SJCRH30 (cell line): Measurements from ENCODE around the gene SLCO3A1. TPM values are rescaled to one million over a fixed set of nuclear protein-coding genes. Genes with fewer than 3 reads are reported as not detected.

Experiments used
- DNase-seq, 2 experiments: peaks; one replicate each; pipeline ENCODE4 v3.0.0-alpha.2; 2015 to 2020
- H3K27ac ChIP-seq: fragments of 250-450 bp; sonication (Bioruptor Pico); 2 replicates; pipeline ENCODE4 v1.5.1; 2020; ENCODE audit warnings: mild to moderate bottlenecking, moderate library complexity
- H3K27me3 ChIP-seq: fragments of 250-450 bp; sonication (Bioruptor Pico); 2 replicates; pipeline ENCODE4 v1.5.1; 2020; ENCODE audit warnings: mild to moderate bottlenecking, moderate library complexity
- H3K36me3 ChIP-seq: fragments of 250-450 bp; sonication (Bioruptor Pico); 2 replicates; pipeline ENCODE4 v1.5.1; 2020; ENCODE audit warnings: mild to moderate bottlenecking, moderate library complexity
- H3K4me1 ChIP-seq: fragments of 250-450 bp; sonication (Bioruptor Pico); 2 replicates; pipeline ENCODE4 v1.5.1; 2020; ENCODE audit warnings: mild to moderate bottlenecking, moderate library complexity
- H3K4me3 ChIP-seq: fragments of 250-450 bp; sonication (Bioruptor Pico); 2 replicates; pipeline ENCODE4 v1.5.1; 2020; ENCODE audit warnings: mild to moderate bottlenecking, moderate library complexity
- H3K9me3 ChIP-seq: fragments of 250-450 bp; sonication (Bioruptor Pico); replicated peaks from 2 replicates; pipeline ENCODE4 v1.5.1; 2020; ENCODE audit warnings: mild to moderate bottlenecking, moderate library complexity
- total RNA-seq: library from RNA; depleted of rRNA; stranded (reverse); fragments of >200 nt; shearing (Covaris generic); gene quantifications from 2 replicates; pipeline ENCODE4 v1.2.3, GENCODE V29; 2014

Gene SLCO3A1
- total RNA-seq, 1 experiment from 2014 or later = 4.3 TPM

- Histone ChIP-seq H3K36me3 (no peaks in the 10 kb centered on the region), H3K27me3 (no peaks in the 10 kb centered on the region), H3K4me3 (no peak overlapping the region), H3K4me1 (no peaks in the 10 kb centered on the region), H3K27ac (no peak overlapping the region), H3K9me3 (no peaks in the 10 kb centered on the region)
- DNase-seq = no peak
Measured at GRCh38 chr15:92157666-92158298, 304.3 kb downstream of the SLCO3A1 start.

GRCh38 chr15:92158426-92158825, 304.9 kb downstream of the SLCO3A1 start:
- DNase-seq = no peak
- Histone ChIP-seq H3K4me3 (no peak overlapping the region), H3K27ac (no peak overlapping the region), H3K4me1 (no peaks in the 10 kb centered on the region), H3K27me3 (no peaks in the 10 kb centered on the region), H3K36me3 (no peaks in the 10 kb centered on the region), H3K9me3 (no peaks in the 10 kb centered on the region)

- DNase-seq = no peak
- Histone ChIP-seq H3K36me3 (no peaks in the 10 kb centered on the region), H3K4me3 (no peak overlapping the region), H3K27ac (no peak overlapping the region), H3K27me3 (no peaks in the 10 kb centered on the region), H3K9me3 (no peaks in the 10 kb centered on the region), H3K4me1 (no peaks in the 10 kb centered on the region)
Measured at GRCh38 chr15:92159481-92159880, 306.0 kb downstream of the SLCO3A1 start.

GRCh38 chr15:92159906-92160841, 306.7 kb downstream of the SLCO3A1 start:
- H3K36me3 ChIP-seq = no peaks in the 10 kb centered on the region
- H3K9me3 ChIP-seq = no peaks in the 10 kb centered on the region
- no peak for DNase-seq
- no peaks in the 10 kb centered on the region for H3K4me1 ChIP-seq
- H3K27me3 ChIP-seq = no peaks in the 10 kb centered on the region
- H3K4me3 ChIP-seq = no peak overlapping the region
- H3K27ac ChIP-seq = no peak overlapping the region

GRCh38 chr15:92161039-92161670, 307.6 kb downstream of the SLCO3A1 start:
- Histone ChIP-seq H3K27ac (no peak overlapping the region), H3K27me3 (no peaks in the 10 kb centered on the region)

GRCh38 chr15:92162657-92163056, 309.1 kb downstream of the SLCO3A1 start:
- no peaks in the 10 kb centered on the region for H3K4me1 ChIP-seq
- H3K36me3 ChIP-seq = no peaks in the 10 kb centered on the region
- no peak for DNase-seq
- no peaks in the 10 kb centered on the region for H3K27me3 ChIP-seq
- H3K4me3 ChIP-seq = no peak overlapping the region
- no peaks in the 10 kb centered on the region for H3K9me3 ChIP-seq
- no peak overlapping the region for H3K27ac ChIP-seq

More at GRCh38 chr15:92161039-92161670, 307.6 kb downstream of the SLCO3A1 start:
- no peaks in the 10 kb centered on the region for H3K9me3 ChIP-seq
- no peaks in the 10 kb centered on the region for H3K4me1 ChIP-seq
- no peak overlapping the region for H3K4me3 ChIP-seq
- no peak for DNase-seq
- H3K36me3 ChIP-seq = no peaks in the 10 kb centered on the region

GRCh38 chr15:92163641-92164040, 310.1 kb downstream of the SLCO3A1 start:
- no peaks in the 10 kb centered on the region for H3K9me3 ChIP-seq
- no peak overlapping the region for H3K27ac ChIP-seq
- DNase-seq = no peak
- H3K4me1 ChIP-seq = no peaks in the 10 kb centered on the region
- no peaks in the 10 kb centered on the region for H3K36me3 ChIP-seq
- H3K4me3 ChIP-seq = no peak overlapping the region
- H3K27me3 ChIP-seq = no peaks in the 10 kb centered on the region

GRCh38 chr15:92164327-92165000, 311.0 kb downstream of the SLCO3A1 start:
- H3K27me3 ChIP-seq = no peaks in the 10 kb centered on the region
- DNase-seq = no peak
- no peak overlapping the region for H3K4me3 ChIP-seq
- H3K4me1 ChIP-seq = no peaks in the 10 kb centered on the region
- H3K27ac ChIP-seq = no peak overlapping the region
- H3K9me3 ChIP-seq = no peaks in the 10 kb centered on the region
- H3K36me3 ChIP-seq = no peaks in the 10 kb centered on the region

GRCh38 chr15:92165001-92165346, 311.5 kb downstream of the SLCO3A1 start:
- DNase-seq = no peak
- Histone ChIP-seq H3K4me1 (no peaks in the 10 kb centered on the region), H3K27ac (no peak overlapping the region), H3K36me3 (no peaks in the 10 kb centered on the region), H3K4me3 (no peak overlapping the region), H3K9me3 (no peaks in the 10 kb centered on the region), H3K27me3 (no peaks in the 10 kb centered on the region)

- no peaks in the 10 kb centered on the region for H3K4me1 ChIP-seq
- H3K27me3 ChIP-seq = no peaks in the 10 kb centered on the region
- H3K36me3 ChIP-seq = no peaks in the 10 kb centered on the region
- no peak overlapping the region for H3K27ac ChIP-seq
- H3K9me3 ChIP-seq = no peaks in the 10 kb centered on the region
- no peak for DNase-seq
- H3K4me3 ChIP-seq = no peak overlapping the region
Measured at GRCh38 chr15:92166029-92166428, 312.5 kb downstream of the SLCO3A1 start.

- no peaks in the 10 kb centered on the region for H3K36me3 ChIP-seq
- H3K4me3 ChIP-seq = no peak overlapping the region
- no peaks in the 10 kb centered on the region for H3K9me3 ChIP-seq
- H3K27ac ChIP-seq = no peak overlapping the region
- peaks cover 3% of the 10 kb centered on the region; the same call in 1 of the 2 replicates for H3K27me3 ChIP-seq
- H3K4me1 ChIP-seq = no peaks in the 10 kb centered on the region
- no peak for DNase-seq
Measured at GRCh38 chr15:92166751-92167405, 313.4 kb downstream of the SLCO3A1 start.

GRCh38 chr15:92167451-92167850, 313.9 kb downstream of the SLCO3A1 start:
- no peaks in the 10 kb centered on the region for H3K9me3 ChIP-seq
- DNase-seq = no peak
- H3K27ac ChIP-seq = no peak overlapping the region
- no peak overlapping the region for H3K4me3 ChIP-seq
- no peaks in the 10 kb centered on the region for H3K36me3 ChIP-seq
- H3K27me3 ChIP-seq = peaks cover 3% of the 10 kb centered on the region; the same call in 1 of the 2 replicates
- no peaks in the 10 kb centered on the region for H3K4me1 ChIP-seq

GRCh38 chr15:92168066-92168683, 314.7 kb downstream of the SLCO3A1 start:
- Histone ChIP-seq H3K36me3 (no peaks in the 10 kb centered on the region), H3K4me1 (no peaks in the 10 kb centered on the region), H3K27ac (no peak overlapping the region), H3K4me3 (no peak overlapping the region), H3K27me3 (peaks cover 3% of the 10 kb centered on the region; the same call in 1 of the 2 replicates), H3K9me3 (no peaks in the 10 kb centered on the region)
- DNase-seq = no peak

- Histone ChIP-seq H3K27me3 (peaks cover 3% of the 10 kb centered on the region; the same call in 1 of the 2 replicates), H3K4me1 (no peaks in the 10 kb centered on the region), H3K4me3 (no peak overlapping the region), H3K36me3 (no peaks in the 10 kb centered on the region), H3K9me3 (no peaks in the 10 kb centered on the region), H3K27ac (no peak overlapping the region)
- DNase-seq = no peak
Measured at GRCh38 chr15:92170897-92171296, 317.4 kb downstream of the SLCO3A1 start.
